ENCODE data around the gene CPEB4. TPM values are rescaled to one million over a fixed set of nuclear protein-coding genes. Genes with fewer than 3 reads are reported as not detected.

The CPEB4 gene
- total and polyA plus RNA-seq, 9 of the 15 experiments (the other 6 are each of a cell fraction or from before 2014, with no cell fraction given): 7.4 to 21.3 (median 12.4) TPM

DNA sequence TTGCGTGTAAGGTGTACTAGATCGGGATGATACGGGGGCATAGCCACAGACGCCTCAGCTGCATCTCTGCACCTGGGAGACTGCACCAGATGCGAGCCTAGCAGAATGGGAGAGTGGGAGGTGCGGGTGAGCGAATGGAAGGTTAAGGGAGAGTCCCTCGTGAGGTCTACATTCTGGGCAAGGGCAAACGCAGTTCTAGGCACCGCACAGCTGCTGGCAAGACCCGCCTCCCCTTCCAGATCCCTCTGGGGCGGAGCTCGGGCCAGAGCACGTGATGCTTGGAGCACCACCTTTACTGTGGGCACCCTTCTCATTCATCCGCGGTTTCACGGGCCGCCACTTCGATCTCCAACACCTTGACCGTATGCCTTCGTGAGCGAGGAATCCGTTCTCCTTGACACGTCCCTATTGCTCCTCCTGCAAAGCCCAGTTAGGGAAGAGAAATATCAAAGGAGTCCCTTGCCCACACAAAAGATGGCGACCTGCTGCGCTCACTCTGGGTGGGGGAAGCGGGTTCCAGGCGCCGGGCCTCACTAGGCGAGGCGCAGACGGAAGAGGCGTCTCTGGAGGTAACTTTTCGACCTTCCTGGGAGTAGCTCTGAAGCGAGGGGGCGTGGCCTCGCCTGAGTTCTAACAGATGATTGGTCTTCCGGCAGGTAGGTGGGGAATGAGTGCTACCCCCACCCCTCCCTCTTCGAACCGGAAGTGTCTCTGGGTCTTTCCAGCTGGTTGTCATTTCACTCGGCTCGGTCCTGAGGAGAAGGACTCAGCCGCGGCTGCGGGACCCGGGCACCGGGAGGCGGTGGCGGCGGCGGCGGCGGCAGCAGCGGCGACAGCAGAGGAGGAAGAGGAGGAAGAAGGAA is at the start of gene CPEB4 (continued):
- TF ChIP-seq, protein P1, sequence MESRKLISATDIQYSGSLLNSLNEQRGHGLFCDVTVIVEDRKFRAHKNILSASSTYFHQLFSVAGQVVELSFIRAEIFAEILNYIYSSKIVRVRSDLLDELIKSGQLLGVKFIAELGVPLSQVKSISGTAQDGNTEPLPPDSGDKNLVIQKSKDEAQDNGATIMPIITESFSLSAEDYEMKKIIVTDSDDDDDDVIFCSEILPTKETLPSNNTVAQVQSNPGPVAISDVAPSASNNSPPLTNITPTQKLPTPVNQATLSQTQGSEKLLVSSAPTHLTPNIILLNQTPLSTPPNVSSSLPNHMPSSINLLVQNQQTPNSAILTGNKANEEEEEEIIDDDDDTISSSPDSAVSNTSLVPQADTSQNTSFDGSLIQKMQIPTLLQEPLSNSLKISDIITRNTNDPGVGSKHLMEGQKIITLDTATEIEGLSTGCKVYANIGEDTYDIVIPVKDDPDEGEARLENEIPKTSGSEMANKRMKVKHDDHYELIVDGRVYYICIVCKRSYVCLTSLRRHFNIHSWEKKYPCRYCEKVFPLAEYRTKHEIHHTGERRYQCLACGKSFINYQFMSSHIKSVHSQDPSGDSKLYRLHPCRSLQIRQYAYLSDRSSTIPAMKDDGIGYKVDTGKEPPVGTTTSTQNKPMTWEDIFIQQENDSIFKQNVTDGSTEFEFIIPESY (CRISPR knock-in tag; IDR thresholded peaks at IDR 0.05): peak; percentile 60; the same call in 1 of the 2 replicates
- TF ChIP-seq ELF1 (tag; IDR thresholded peaks at IDR 0.05) (peak; percentile 95), ARID1B (IDR thresholded peaks at IDR 0.05) (0 out of 2 replicates have a peak, but pooled peaks have one; percentile 38), RCOR1 (IDR thresholded peaks at IDR 0.05; ENCODE audit: borderline replicate concordance in 1 of 2, low read depth in 2 of 2, low read length in 2 of 2) (peak in 1 of 2 experiments; percentile 16; a peak in 2 of 4 replicates), MEIS2 (IDR thresholded peaks at IDR 0.05; ENCODE audit: partially characterized antibody) (peak; percentile 65), XRCC5 (IDR thresholded peaks at IDR 0.05; ENCODE audit: low read depth, low read length) (peak; percentile 86), ZNF134 (CRISPR knock-in tag; conservative IDR thresholded peaks at IDR 0.05) (peak; percentile 93), POLR2H (tag; IDR thresholded peaks at IDR 0.05; ENCODE audit: low read depth) (peak; percentile 94), TOE1 (IDR thresholded peaks at IDR 0.05; ENCODE audit: borderline replicate concordance) (peak; percentile 97), TOE1 (CRISPR knock-in tag; IDR thresholded peaks at IDR 0.05; ENCODE audit: borderline replicate concordance, low read depth) (no peak), CXXC5 (CRISPR knock-in tag; IDR thresholded peaks at IDR 0.05) (peak; percentile 88), TBP (optimal IDR thresholded peaks at IDR 0.05; ENCODE audit: low read depth, low read length) (peak; percentile 92)
- TF ChIP-seq, protein P2, sequence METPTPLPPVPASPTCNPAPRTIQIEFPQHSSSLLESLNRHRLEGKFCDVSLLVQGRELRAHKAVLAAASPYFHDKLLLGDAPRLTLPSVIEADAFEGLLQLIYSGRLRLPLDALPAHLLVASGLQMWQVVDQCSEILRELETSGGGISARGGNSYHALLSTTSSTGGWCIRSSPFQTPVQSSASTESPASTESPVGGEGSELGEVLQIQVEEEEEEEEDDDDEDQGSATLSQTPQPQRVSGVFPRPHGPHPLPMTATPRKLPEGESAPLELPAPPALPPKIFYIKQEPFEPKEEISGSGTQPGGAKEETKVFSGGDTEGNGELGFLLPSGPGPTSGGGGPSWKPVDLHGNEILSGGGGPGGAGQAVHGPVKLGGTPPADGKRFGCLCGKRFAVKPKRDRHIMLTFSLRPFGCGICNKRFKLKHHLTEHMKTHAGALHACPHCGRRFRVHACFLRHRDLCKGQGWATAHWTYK (CRISPR knock-in tag; IDR thresholded peaks at IDR 0.05): peak; percentile 74
- TF ChIP-seq, protein P3, sequence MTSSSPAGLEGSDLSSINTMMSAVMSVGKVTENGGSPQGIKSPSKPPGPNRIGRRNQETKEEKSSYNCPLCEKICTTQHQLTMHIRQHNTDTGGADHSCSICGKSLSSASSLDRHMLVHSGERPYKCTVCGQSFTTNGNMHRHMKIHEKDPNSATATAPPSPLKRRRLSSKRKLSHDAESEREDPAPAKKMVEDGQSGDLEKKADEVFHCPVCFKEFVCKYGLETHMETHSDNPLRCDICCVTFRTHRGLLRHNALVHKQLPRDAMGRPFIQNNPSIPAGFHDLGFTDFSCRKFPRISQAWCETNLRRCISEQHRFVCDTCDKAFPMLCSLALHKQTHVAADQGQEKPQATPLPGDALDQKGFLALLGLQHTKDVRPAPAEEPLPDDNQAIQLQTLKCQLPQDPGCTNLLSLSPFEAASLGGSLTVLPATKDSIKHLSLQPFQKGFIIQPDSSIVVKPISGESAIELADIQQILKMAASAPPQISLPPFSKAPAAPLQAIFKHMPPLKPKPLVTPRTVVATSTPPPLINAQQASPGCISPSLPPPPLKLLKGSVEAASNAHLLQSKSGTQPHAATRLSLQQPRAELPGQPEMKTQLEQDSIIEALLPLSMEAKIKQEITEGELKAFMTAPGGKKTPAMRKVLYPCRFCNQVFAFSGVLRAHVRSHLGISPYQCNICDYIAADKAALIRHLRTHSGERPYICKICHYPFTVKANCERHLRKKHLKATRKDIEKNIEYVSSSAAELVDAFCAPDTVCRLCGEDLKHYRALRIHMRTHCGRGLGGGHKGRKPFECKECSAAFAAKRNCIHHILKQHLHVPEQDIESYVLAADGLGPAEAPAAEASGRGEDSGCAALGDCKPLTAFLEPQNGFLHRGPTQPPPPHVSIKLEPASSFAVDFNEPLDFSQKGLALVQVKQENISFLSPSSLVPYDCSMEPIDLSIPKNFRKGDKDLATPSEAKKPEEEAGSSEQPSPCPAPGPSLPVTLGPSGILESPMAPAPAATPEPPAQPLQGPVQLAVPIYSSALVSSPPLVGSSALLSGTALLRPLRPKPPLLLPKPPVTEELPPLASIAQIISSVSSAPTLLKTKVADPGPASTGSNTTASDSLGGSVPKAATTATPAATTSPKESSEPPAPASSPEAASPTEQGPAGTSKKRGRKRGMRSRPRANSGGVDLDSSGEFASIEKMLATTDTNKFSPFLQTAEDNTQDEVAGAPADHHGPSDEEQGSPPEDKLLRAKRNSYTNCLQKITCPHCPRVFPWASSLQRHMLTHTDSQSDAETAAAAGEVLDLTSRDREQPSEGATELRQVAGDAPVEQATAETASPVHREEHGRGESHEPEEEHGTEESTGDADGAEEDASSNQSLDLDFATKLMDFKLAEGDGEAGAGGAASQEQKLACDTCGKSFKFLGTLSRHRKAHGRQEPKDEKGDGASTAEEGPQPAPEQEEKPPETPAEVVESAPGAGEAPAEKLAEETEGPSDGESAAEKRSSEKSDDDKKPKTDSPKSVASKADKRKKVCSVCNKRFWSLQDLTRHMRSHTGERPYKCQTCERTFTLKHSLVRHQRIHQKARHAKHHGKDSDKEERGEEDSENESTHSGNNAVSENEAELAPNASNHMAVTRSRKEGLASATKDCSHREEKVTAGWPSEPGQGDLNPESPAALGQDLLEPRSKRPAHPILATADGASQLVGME (CRISPR knock-in tag; IDR thresholded peaks at IDR 0.05): 0 out of 2 replicates have a peak, but pooled peaks have one; percentile 20
- TF ChIP-seq, protein P4, sequence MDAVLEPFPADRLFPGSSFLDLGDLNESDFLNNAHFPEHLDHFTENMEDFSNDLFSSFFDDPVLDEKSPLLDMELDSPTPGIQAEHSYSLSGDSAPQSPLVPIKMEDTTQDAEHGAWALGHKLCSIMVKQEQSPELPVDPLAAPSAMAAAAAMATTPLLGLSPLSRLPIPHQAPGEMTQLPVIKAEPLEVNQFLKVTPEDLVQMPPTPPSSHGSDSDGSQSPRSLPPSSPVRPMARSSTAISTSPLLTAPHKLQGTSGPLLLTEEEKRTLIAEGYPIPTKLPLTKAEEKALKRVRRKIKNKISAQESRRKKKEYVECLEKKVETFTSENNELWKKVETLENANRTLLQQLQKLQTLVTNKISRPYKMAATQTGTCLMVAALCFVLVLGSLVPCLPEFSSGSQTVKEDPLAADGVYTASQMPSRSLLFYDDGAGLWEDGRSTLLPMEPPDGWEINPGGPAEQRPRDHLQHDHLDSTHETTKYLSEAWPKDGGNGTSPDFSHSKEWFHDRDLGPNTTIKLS (IDR thresholded peaks at IDR 0.05; ENCODE audit: borderline replicate concordance, low read depth): peak; percentile 41; the same call in 1 of the 2 replicates
